GM18873 (cell line): Measurements from ENCODE around the gene KSR2.

Experiments
- ATAC-seq: cut with Tn5 transposase; IDR thresholded peaks from one replicate; pipeline ENCODE4 v1.9.1; 2021; ENCODE audit warnings: mild to moderate bottlenecking, moderate library complexity, moderate number of reproducible peaks; ENCODE audit not compliant: unreplicated experiment, low FRiP score

Gene KSR2

GRCh38 chr12:117707861-117708260, 260.9 kb downstream of the KSR2 start:
- ATAC-seq: no peak

- ATAC-seq: no peak
Observed at GRCh38 chr12:117703584-117703983, 265.2 kb downstream of the KSR2 start.

- no peak for ATAC-seq
Observed at GRCh38 chr12:117702741-117703140, 266.0 kb downstream of the KSR2 start.

GRCh38 chr12:117699575-117699974, 269.2 kb downstream of the KSR2 start:
- ATAC-seq: no peak

- no peak for ATAC-seq
Observed at GRCh38 chr12:117699118-117699517, 269.7 kb downstream of the KSR2 start.

- ATAC-seq: no peak
Observed at GRCh38 chr12:117695956-117696355, 272.8 kb downstream of the KSR2 start.

GRCh38 chr12:117692512-117692911, 276.3 kb downstream of the KSR2 start:
- ATAC-seq: no peak

- no peak for ATAC-seq
Observed at GRCh38 chr12:117689857-117690256, 278.9 kb downstream of the KSR2 start.

GRCh38 chr12:117688446-117688845, 280.3 kb downstream of the KSR2 start:
- no peak for ATAC-seq

- ATAC-seq: no peak
Observed at GRCh38 chr12:117686911-117687377, 281.8 kb downstream of the KSR2 start.

- ATAC-seq: no peak
Observed at GRCh38 chr12:117686210-117686609, 282.6 kb downstream of the KSR2 start.

GRCh38 chr12:117685110-117685926, 283.5 kb downstream of the KSR2 start:
- ATAC-seq: no peak

GRCh38 chr12:117684471-117684870, 284.3 kb downstream of the KSR2 start:
- ATAC-seq: no peak

GRCh38 chr12:117680312-117680711, 288.5 kb downstream of the KSR2 start:
- no peak for ATAC-seq

GRCh38 chr12:117679776-117680175, 289.0 kb downstream of the KSR2 start:
- ATAC-seq: no peak

GRCh38 chr12:117674763-117675162, 294.0 kb downstream of the KSR2 start:
- no peak for ATAC-seq

GRCh38 chr12:117674313-117674712, 294.5 kb downstream of the KSR2 start:
- no peak for ATAC-seq

- no peak for ATAC-seq
Observed at GRCh38 chr12:117671734-117672133, 297.1 kb downstream of the KSR2 start.

- ATAC-seq: no peak
Observed at GRCh38 chr12:117664169-117664568, 304.6 kb downstream of the KSR2 start.

GRCh38 chr12:117662620-117663395, 306.0 kb downstream of the KSR2 start:
- no peak for ATAC-seq

GRCh38 chr12:117662220-117662619, 306.6 kb downstream of the KSR2 start:
- no peak for ATAC-seq

GRCh38 chr12:117661471-117661870, 307.3 kb downstream of the KSR2 start:
- ATAC-seq: no peak
